Tibial nerve (tissue), 4 donors: ENCODE data around the gene ATP12A.

Source experiments
- CTCF ChIP-seq, 5 experiments: fragments of 200-600 bp in 3 of 5; fragments of 450-650 bp in 2 of 5; sonication (generic) in 3 of 5; IDR thresholded peaks; one replicate each; pipeline ENCODE4 v1.5.1; 2016 to 2019; ENCODE audit warnings: antibody characterized with exemption in 5 of 5, mild to moderate bottlenecking in 3 of 5, moderate library complexity in 2 of 5
- EP300 ChIP-seq, 2 donors: sonication (generic); formaldehyde crosslinking; IDR thresholded peaks; one replicate each; pipeline ENCODE4 v1.6.1; 2017; ENCODE audit warnings: antibody characterized with exemption in 2 of 2, mild to moderate bottlenecking in 1 of 2
- POLR2A ChIP-seq, 2 donors: fragments of 450-650 bp; IDR thresholded peaks; one replicate each; pipeline ENCODE4 v1.6.1; 2017; ENCODE audit warnings: antibody characterized with exemption in 2 of 2, mild to moderate bottlenecking in 2 of 2, moderate library complexity in 2 of 2

- TF ChIP-seq POLR2A (IDR thresholded peaks at IDR 0.05) (no peak), CTCF (IDR thresholded peaks at IDR 0.05) (peak; percentile 28 to 51 (median 47)), EP300 (IDR thresholded peaks at IDR 0.05) (no peak)
These were observed 8.7 kb upstream of the ATP12A start for GRCh38 chr13:24671386-24672113.
